SK-N-SH (cell line): ENCODE results near the gene IGFALS. TPM values are rescaled to one million over a fixed set of nuclear protein-coding genes. Genes with fewer than 3 reads are reported as not detected.

Source experiments
- CTCF ChIA-PET: fragments of 300-600, 350-600 bp; formaldehyde crosslinking; extraction: SDS; loops from one replicate; lab custom pipeline; 2021; lab: Yijun Ruan, JAX
- POLR2A ChIA-PET: fragments of 350-600 bp; sonication (Branson Sonifier 250); formaldehyde crosslinking; extraction: SDS; loops from one replicate; lab custom pipeline; 2020; ENCODE audit warnings: antibody characterized with exemption, inconsistent platforms; lab: Yijun Ruan, JAX
- DNase-seq: peaks from one replicate; pipeline ENCODE4 v3.0.0; 2012
- H2AFZ ChIP-seq: fragments of 200-600 bp; sonication (generic); 2 replicates; pipeline ENCODE4 v1.8.1; 2016; ENCODE audit warnings: antibody characterized with exemption, mild to moderate bottlenecking, low read depth
- H3F3A ChIP-seq: fragments of 200-600 bp; sonication (generic); replicated peaks from 2 replicates; pipeline ENCODE3; 2016; ENCODE audit warnings: antibody characterized with exemption, mild to moderate bottlenecking; ENCODE audit not compliant: insufficient read depth
- H3K27ac ChIP-seq, 2 experiments: fragments of 200-500 bp in 1 of 2; fragments of 200-600 bp in 1 of 2; sonication (Bioruptor generic) in 1 of 2; sonication (generic), shearing (Covaris generic) in 1 of 2; 2 replicates each; pipeline versions ENCODE4 v1.5.1 to v1.6.1; 2014 to 2016; ENCODE audit warnings: low read depth in 2 of 2, inconsistent platforms in 1 of 2, low read length in 1 of 2, mild to moderate bottlenecking in 1 of 2, mixed read lengths in 1 of 2
- H3K27me3 ChIP-seq: fragments of 200-600 bp; sonication (generic), shearing (Covaris generic); 2 replicates; pipeline ENCODE4 v1.6.1; 2016; ENCODE audit warnings: mixed run types; ENCODE audit not compliant: insufficient read depth
- H3K36me3 ChIP-seq, 2 experiments: fragments of 200-500 bp in 1 of 2; fragments of 200-600 bp in 1 of 2; sonication (Bioruptor generic) in 1 of 2; sonication (generic) in 1 of 2; replicated peaks in 1 of 2; 2 replicates each; pipeline versions ENCODE3 to v1.5.1; 2014 to 2016; ENCODE audit warnings: low read length in 1 of 2, mild to moderate bottlenecking in 1 of 2; ENCODE audit not compliant: insufficient read depth in 2 of 2, control insufficient read depth in 1 of 2
- H3K4me1 ChIP-seq, 2 experiments: fragments of 200-500 bp in 1 of 2; fragments of 200-600 bp in 1 of 2; sonication (Bioruptor generic) in 1 of 2; sonication (generic), shearing (Covaris generic) in 1 of 2; 2 replicates each; pipeline versions ENCODE4 v1.5.1 to v1.6.1; 2014 to 2016; ENCODE audit warnings: low read depth in 1 of 2, low read length in 1 of 2, mixed run types in 1 of 2; ENCODE audit not compliant: insufficient read depth in 2 of 2, control insufficient read depth in 1 of 2
- H3K4me2 ChIP-seq: fragments of 200-600 bp; sonication (generic), shearing (Covaris generic); 2 replicates; pipeline ENCODE4 v1.6.1; 2017; ENCODE audit warnings: mixed run types
- H3K4me3 ChIP-seq, 2 experiments: fragments of 200-500 bp in 1 of 2; fragments of 200-600 bp in 1 of 2; sonication (Bioruptor generic) in 1 of 2; sonication (generic), shearing (Covaris generic) in 1 of 2; 2 replicates each; pipeline versions ENCODE4 v1.5.1 to v1.8.1; 2014 to 2016; ENCODE audit warnings: low read depth in 2 of 2, inconsistent platforms in 1 of 2, low read length in 1 of 2, mild to moderate bottlenecking in 1 of 2, mixed read lengths in 1 of 2, moderate library complexity in 1 of 2
- H3K79me2 ChIP-seq: fragments of 200-600 bp; sonication (generic); 2 replicates; pipeline ENCODE4 v1.8.1; 2017; ENCODE audit warnings: mild to moderate bottlenecking; ENCODE audit not compliant: insufficient read depth
- H3K9ac ChIP-seq: fragments of 200-600 bp; sonication (generic); 2 replicates; pipeline ENCODE4 v1.6.1; 2017; ENCODE audit warnings: mixed run types
- H3K9me2 ChIP-seq: fragments of 200-600 bp; sonication (generic); 2 replicates; pipeline ENCODE4 v1.6.1; 2017; ENCODE audit warnings: mixed run types
- H3K9me3 ChIP-seq: fragments of 200-600 bp; sonication (generic); 2 replicates; pipeline ENCODE4 v1.6.1; 2017; ENCODE audit warnings: mixed run types, mild to moderate bottlenecking, moderate library complexity
- H4K20me1 ChIP-seq: fragments of 200-600 bp; sonication (generic); 2 replicates; pipeline ENCODE4 v1.6.1; 2017; ENCODE audit warnings: mild to moderate bottlenecking, mixed run types; ENCODE audit not compliant: insufficient read depth
- EP300 ChIP-seq, 2 experiments: IDR thresholded peaks; 2 replicates each; pipeline versions ENCODE4 v1.4.0 to v1.6.1; 2012; ENCODE audit warnings: borderline replicate concordance in 1 of 2, low read depth in 1 of 2, low read length in 1 of 2
- EZH2phosphoT487 ChIP-seq: fragments of 200-600 bp; sonication (generic); IDR thresholded peaks from 2 replicates; pipeline ENCODE4 v1.6.1; 2017; ENCODE audit warnings: low read depth, mixed run types, mild to moderate bottlenecking, antibody characterized with exemption, moderate library complexity, borderline replicate concordance
- FOSL2 ChIP-seq: IDR thresholded peaks from 2 replicates; pipeline ENCODE4 v1.4.0; 2012; ENCODE audit warnings: low read depth, mild to moderate bottlenecking, moderate library complexity, borderline replicate concordance
- FOXJ3 ChIP-seq: sonication (generic); formaldehyde crosslinking; IDR thresholded peaks from 2 replicates; pipeline ENCODE4 v1.5.1; 2020; ENCODE audit warnings: mild to moderate bottlenecking, missing genetic modification reagents
- GABPA ChIP-seq: IDR thresholded peaks from 2 replicates; pipeline ENCODE4 v1.4.0; 2012; ENCODE audit warnings: low read depth, mild to moderate bottlenecking
- GATA2 ChIP-seq: sonication (generic); formaldehyde crosslinking; IDR thresholded peaks from 2 replicates; pipeline ENCODE4 v1.5.0; 2020; ENCODE audit warnings: mild to moderate bottlenecking, missing genetic modification reagents
- JUND ChIP-seq: IDR thresholded peaks from 2 replicates; pipeline ENCODE4 v1.4.0; 2012
- MEF2A ChIP-seq: IDR thresholded peaks from 2 replicates; pipeline ENCODE4 v1.4.0; 2012; ENCODE audit warnings: low read depth, borderline replicate concordance
- MXI1 ChIP-seq: IDR thresholded peaks from 2 replicates; pipeline ENCODE4 v1.6.1; 2012; ENCODE audit warnings: mild to moderate bottlenecking, low read depth, low read length, improper control_type of control experiment
- NRF1 ChIP-seq: IDR thresholded peaks from 2 replicates; pipeline ENCODE4 v1.6.1; 2012; ENCODE audit warnings: low read depth, mild to moderate bottlenecking, low read length
- RCOR1 ChIP-seq: fragments of 150-350 bp; IDR thresholded peaks from 2 replicates; pipeline ENCODE4 v1.6.1; 2017; ENCODE audit warnings: antibody characterized with exemption, low read length
- TCF12 ChIP-seq: IDR thresholded peaks from 2 replicates; pipeline ENCODE4 v1.4.0; 2012
- WGBS: methylation state at CpG from one replicate; pipeline ENCODE4 v1.1.6; 2017; ENCODE audit warnings: low lambda C conversion rate; 5-methylcytosine and 5-hydroxymethylcytosine counted together
- polyA plus RNA-seq, 3 experiments: library from polyadenylated mRNA; depleted of rRNA; stranded (reverse); fragments of >200 nt; gene quantifications; 2 replicates each; pipeline ENCODE4 v1.2.3, GENCODE V29; 2012
- TF ChIP-seq, protein P1 (sequence below): IDR thresholded peaks from 2 replicates; pipeline ENCODE4 v1.4.0; 2012; ENCODE audit warnings: low read depth, borderline replicate concordance
- TF ChIP-seq, protein P2 (sequence below): fragments of 150-350 bp; IDR thresholded peaks from 2 replicates; pipeline ENCODE4 v1.6.1; 2016; ENCODE audit warnings: mild to moderate bottlenecking, low read depth, low read length
- TF ChIP-seq, protein P3 (sequence below): fragments of 150-350 bp; IDR thresholded peaks from 2 replicates; pipeline ENCODE4 v1.6.1; 2017; ENCODE audit warnings: antibody characterized with exemption, low read length, low read depth, borderline replicate concordance

Gene IGFALS
- polyA plus RNA-seq, 1 of the 3 experiments (the other 2 are of a cell fraction) = 0.02 TPM

GRCh38 chr16:1769402-1770300 lies 23.9 kb downstream of the IGFALS start:
- ChIA-PET CTCF (interaction anchor here (3.5 kb wide), 1 partner anchor 64 kb away, joined by 13 read pairs; the partner anchor contains the start of gene MAPK8IP3), POLR2A (interaction anchor here (0.6 to 3.8 kb wide), 4 partner anchors 12 to 958 kb away, joined by 3 to 24 read pairs (median 4); partner anchors contain the start of genes NUBP2, SPSB3 and TRAF7)
- Histone ChIP-seq H3F3A (peaks cover 11% of the 10 kb centered on the region), H3K9me2 (no peaks in the 10 kb centered on the region), H3K4me1 (peaks cover 0 to 29% of the 10 kb centered on the region in 2 experiments; a peak in 2 of 4 replicates), H3K36me3 (peaks cover 6 to 49% of the 10 kb centered on the region in 2 experiments), H3K27ac (peak overlapping the region in 1 of 2 experiments; percentile 92; a peak in 2 of 4 replicates), H4K20me1 (0 out of 2 replicates have a peak, but pooled peaks cover 11% of the 10 kb centered on the region), H3K4me3 (peak overlapping the region in 1 of 2 experiments; percentile 91; a peak in 1 of 4 replicates), H3K9me3 (no peaks in the 10 kb centered on the region), H3K27me3 (no peaks in the 10 kb centered on the region), H2AFZ (no peak overlapping the region), H3K79me2 (peaks cover 21% of the 10 kb centered on the region), H3K9ac (no peak overlapping the region), H3K4me2 (peak overlapping the region; percentile 95)
- WGBS = 91% methylated on average over 10 of the region's 27 CpGs
- TF ChIP-seq, protein P1, sequence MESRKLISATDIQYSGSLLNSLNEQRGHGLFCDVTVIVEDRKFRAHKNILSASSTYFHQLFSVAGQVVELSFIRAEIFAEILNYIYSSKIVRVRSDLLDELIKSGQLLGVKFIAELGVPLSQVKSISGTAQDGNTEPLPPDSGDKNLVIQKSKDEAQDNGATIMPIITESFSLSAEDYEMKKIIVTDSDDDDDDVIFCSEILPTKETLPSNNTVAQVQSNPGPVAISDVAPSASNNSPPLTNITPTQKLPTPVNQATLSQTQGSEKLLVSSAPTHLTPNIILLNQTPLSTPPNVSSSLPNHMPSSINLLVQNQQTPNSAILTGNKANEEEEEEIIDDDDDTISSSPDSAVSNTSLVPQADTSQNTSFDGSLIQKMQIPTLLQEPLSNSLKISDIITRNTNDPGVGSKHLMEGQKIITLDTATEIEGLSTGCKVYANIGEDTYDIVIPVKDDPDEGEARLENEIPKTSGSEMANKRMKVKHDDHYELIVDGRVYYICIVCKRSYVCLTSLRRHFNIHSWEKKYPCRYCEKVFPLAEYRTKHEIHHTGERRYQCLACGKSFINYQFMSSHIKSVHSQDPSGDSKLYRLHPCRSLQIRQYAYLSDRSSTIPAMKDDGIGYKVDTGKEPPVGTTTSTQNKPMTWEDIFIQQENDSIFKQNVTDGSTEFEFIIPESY = 0 out of 2 replicates have a peak, but pooled peaks have one; percentile 38
- no peak for TF ChIP-seq FOXJ3
- DNase-seq = no peak

DNA sequence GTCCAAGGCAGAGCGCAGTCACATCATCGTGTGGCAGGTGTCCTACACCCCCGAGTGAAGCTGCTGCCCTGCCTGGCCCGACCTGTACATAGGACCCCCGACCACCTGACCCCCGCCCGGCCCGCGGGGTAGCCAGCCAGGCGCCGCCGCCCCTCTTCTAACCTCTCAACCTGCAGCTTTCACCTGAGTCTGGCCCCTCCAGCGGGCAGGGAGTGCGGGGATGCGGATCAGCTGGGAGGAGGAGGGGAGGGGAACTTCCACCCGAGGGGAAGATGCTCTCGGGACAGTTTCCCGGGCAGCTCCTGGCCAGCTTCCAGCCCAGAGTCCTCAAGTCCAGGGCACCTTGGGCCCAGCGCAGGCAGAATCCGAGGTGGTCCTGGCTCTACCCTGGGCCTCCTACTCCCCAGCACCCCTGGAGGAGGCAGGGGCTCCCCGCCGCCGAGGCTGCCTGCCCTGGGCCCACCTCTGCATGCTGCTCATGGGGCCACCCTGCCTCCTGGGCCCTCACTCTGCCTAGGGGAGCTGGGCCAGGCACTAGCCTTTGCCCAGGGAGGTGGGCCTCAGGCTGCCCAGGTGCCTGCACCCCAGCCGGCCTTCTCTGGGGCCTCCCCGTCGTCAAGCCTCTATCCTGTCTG lies 24.6 kb downstream of the IGFALS start:
- H3K4me1 ChIP-seq = peaks cover 0 to 21% of the 10 kb centered on the region in 2 experiments; a peak in 1 of 4 replicates
- no peak overlapping the region for H2AFZ ChIP-seq
- 0 out of 2 replicates have a peak, but pooled peaks cover 5% of the 10 kb centered on the region for H4K20me1 ChIP-seq
- H3K4me2 ChIP-seq = no peak overlapping the region
- H3K79me2 ChIP-seq = peaks cover 13% of the 10 kb centered on the region; the same call in 1 of the 2 replicates
- no peaks in the 10 kb centered on the region for H3K27me3 ChIP-seq
- H3K27ac ChIP-seq = no peak overlapping the region; a peak in 1 of 4 replicates
- peaks cover 11% of the 10 kb centered on the region for H3F3A ChIP-seq
- 90% methylated on average over 8 of the region's 26 CpGs for WGBS
- CTCF ChIA-PET = no interaction called here
- H3K4me3 ChIP-seq = no peak overlapping the region
- no peaks in the 10 kb centered on the region for H3K9me3 ChIP-seq
- DNase-seq = no peak
- no peak overlapping the region for H3K9ac ChIP-seq
- H3K9me2 ChIP-seq = no peaks in the 10 kb centered on the region
- POLR2A ChIA-PET = no interaction called here
- peaks cover 6 to 56% of the 10 kb centered on the region in 2 experiments for H3K36me3 ChIP-seq
- TF ChIP-seq, protein P2, sequence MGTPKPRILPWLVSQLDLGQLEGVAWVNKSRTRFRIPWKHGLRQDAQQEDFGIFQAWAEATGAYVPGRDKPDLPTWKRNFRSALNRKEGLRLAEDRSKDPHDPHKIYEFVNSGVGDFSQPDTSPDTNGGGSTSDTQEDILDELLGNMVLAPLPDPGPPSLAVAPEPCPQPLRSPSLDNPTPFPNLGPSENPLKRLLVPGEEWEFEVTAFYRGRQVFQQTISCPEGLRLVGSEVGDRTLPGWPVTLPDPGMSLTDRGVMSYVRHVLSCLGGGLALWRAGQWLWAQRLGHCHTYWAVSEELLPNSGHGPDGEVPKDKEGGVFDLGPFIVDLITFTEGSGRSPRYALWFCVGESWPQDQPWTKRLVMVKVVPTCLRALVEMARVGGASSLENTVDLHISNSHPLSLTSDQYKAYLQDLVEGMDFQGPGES = no peak
- TF ChIP-seq EP300 (IDR thresholded peaks at IDR 0.05; ENCODE audit: borderline replicate concordance in 1 of 2, low read depth in 1 of 2, low read length in 1 of 2) (no peak), FOSL2 (no peak), NRF1 (no peak), TCF12 (no peak), MEF2A (no peak), MXI1 (no peak), RCOR1 (no peak), GABPA (no peak), JUND (no peak), GATA2 (CRISPR knock-in tag) (no peak), EZH2phosphoT487 (no peak)
- TF ChIP-seq, protein P1 = no peak
- TF ChIP-seq, protein P3, sequence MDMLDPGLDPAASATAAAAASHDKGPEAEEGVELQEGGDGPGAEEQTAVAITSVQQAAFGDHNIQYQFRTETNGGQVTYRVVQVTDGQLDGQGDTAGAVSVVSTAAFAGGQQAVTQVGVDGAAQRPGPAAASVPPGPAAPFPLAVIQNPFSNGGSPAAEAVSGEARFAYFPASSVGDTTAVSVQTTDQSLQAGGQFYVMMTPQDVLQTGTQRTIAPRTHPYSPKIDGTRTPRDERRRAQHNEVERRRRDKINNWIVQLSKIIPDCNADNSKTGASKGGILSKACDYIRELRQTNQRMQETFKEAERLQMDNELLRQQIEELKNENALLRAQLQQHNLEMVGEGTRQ = no peak
